Stimulated activated CD8-positive, alpha-beta memory T cell treated with anti-CD3 and anti-CD28 coated beads, Interleukin-4, amount 100 ng/mL, for 48 hours (primary cell): ENCODE results near the gene XYLT1.

Source experiments
- DNase-seq: peaks from one replicate; pipeline ENCODE4 v3.0.0-alpha.2; 2020

Gene XYLT1

DNA sequence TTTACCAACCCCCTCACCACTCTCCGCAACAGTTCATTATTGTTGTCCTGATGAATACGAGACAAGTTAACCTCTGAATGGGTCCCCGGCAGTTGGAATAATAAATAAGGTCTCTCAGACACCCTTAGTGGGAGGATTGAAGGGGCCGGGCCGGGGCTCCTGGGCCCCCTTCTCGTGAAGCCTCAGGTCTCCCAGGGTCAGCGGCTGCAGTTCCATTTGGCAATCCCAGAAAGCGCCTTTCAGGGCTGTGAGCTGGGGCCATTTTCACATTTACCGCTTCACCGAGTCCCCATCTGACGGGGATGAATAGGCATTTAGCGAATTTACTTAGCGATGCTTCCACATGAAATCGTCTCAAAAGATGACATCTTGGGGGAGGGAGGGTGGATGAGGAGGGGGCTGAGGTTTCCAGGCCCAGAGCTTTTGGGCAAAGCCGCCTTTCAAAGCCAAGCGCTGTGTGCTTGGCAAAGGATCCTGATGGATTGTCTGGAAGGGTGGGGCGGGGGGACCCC is 309.8 kb downstream of the XYLT1 start:
- no peak for DNase-seq

DNA sequence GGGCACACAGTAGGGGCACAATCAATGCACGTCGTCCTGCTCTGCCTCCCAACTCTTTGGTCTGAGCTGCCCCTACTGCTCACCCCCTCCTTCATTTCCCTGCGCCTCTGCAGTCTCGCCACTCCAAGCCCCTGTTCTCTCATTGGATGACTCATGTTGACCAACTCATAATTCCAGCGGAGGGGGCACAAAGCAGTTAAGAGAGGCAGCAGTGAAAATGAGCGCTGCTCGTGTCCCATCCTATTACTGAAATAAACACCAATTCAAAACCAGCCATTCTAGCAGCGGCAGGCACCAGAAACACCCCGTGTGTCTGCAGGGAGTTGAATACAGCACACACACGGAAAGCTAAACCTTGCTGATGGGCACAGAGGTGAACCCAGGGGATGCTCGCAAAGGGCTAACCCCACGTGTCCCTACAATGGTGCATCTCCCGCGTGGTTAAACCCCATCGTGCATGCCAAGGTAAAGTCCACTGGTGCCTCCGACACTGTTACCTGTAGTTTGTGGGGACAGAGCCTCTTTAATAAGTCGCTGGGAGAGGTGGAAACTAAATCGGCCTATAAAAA is 310.4 kb downstream of the XYLT1 start:
- DNase-seq, result no peak

DNA sequence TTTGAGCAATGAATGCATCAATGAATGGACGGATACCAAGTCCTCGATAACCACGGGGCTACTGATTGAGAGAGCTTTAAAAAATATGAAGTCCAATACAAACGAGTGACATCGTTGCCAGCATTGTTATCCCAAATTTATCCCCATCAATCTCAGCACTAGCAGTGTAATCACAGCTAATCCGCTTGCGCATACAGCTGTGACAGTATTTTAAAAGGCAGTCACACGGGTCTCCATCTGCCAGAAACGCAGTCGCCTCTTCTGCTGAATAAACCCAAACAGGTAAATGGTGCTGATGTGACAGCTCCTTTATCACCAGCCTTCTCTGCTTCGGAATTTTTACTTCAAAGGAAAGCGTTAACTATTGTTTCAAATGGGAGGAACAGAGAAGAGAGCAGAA is 311.1 kb downstream of the XYLT1 start:
- DNase-seq, result no peak

DNA sequence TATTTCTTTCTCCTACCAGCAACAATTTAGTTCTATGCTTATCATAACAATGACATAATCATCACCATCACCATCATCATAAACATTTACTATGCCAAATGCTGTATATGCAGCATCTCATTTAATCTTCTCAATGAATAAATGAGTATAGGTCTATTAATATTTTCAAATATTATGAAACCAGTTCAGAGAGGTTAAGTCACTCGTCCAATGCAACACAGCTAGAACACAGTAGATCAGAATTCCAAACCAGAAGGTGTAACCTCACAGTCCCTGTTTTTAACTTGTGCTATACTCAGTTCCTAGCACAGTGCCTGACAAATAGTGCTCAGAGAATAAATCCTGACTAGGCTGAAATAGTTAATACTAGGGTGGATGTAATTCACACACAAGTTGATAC is 314.8 kb downstream of the XYLT1 start:
- DNase-seq, result no peak

DNA sequence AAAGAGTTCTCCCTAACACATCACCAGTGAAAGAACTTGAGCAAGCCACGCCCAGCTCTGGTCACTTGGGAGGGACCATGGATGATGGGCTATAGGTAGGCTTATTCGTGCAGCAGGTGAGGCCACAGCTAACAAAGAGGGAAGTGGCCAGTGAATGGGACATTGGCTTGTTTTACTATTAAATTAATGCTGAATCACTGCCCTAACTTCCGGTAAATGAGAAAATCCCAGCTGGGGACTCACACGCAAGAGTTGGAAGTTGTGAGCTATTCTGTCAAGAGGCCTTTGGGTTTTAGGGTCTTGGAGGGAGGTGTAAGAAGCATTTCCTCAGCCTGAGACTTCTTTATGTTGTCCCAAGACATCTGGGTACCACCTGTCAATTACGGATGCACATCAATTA is 315.3 kb downstream of the XYLT1 start:
- no peak for DNase-seq

DNA sequence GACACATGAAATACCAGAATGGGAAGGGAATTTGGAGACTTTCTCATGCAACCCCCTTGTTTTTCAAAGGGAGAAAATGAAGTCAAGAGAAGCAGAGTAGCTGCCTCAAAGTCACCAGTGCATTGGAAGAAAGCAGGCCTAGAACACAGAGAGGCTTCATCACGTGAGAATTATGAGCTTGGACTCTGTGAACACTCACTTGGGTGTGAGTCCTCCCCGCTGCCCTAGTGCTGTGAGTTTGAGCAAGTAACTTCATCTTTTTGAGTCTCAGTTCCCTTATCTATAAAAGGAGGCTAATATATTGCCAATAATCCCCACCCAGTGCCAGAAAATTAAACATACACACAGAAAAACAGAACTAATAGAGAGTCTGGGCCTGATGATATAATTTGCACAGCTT is 315.8 kb downstream of the XYLT1 start:
- no peak for DNase-seq

DNA sequence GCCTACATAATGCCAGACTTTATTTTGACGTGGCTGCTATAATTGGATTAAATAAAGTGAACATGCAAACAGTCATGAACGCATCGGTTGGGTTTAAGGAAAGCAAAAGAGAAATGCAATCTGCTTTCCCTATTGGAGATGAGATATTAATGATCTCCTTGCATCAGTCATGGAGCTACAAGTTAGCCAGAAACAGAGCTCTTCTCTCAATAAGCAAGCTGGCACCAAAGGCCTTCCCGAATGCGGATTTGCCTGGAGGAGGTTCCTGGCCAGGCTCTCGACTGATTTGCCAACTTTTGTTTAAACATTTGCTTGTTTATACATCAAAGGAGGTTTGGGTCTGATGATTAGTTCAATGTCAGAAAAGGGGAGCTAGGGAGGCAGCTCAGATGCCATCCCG is 318.4 kb downstream of the XYLT1 start:
- DNase-seq, result no peak

DNA sequence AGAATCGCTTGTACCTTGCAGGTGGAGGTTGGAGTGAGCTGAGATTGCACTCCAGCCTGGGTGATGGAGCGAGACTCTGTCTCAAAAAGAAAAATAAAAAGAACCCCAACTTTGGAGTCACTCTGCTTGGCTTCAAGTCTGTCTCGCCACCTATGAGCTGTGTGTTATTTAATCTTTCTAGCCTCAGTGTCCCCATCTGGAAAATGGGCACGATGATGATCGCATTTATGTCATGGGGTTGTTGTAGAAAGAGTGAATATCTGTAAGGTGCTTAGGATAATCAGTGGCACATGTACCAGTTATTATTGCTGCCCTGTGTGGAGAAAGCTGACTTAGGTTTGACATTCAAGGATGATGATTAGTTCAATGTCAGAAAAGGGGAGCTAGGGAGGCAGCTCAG is 319.4 kb downstream of the XYLT1 start:
- no peak for DNase-seq

DNA sequence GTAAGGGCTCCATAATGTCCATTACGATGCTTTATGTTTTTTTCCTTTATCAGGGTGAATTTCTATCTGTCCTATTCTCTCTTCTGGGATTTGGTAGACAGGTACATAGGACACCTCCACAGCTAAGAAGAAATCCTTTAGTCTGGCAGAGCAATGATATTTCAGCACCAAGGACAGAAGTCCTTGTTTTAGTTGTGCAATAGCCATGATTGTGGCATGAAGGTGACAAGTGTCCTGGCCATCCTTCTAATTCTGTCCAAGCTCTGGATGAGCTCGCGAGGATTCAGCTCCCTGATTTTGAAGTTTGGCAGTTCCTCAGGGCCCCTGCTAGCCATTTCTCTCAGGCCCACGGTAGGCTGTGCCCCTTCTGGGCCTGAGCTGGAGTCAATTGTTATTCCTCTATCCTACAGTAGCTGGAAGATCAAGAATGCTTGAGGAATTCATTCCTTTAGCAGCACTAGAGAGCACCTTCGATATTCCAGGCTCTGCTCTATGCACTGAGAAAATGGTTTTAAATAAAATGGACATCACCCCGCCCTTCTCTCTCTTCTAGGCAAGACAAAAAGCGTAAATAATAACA is 320.8 kb downstream of the XYLT1 start:
- DNase-seq, result no peak

DNA sequence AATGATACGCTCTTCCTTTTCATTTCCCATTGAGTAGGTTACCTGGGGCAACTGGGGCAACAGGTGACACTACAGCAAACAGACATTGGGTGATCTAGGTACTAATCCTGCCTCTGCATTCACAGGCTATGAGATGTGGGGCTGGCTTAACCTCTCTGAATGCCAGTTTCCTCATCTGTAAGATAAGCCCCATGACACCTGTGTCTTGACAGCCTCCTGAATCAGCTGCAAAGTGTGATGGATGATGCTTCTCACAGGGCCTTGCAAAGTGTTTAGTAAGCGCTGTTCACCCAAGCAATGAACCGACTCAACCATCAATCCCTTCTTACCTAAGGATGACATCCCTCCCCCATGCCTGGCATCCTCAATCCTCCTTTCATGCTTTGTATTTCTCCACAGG is 322.8 kb downstream of the XYLT1 start:
- no peak for DNase-seq

DNA sequence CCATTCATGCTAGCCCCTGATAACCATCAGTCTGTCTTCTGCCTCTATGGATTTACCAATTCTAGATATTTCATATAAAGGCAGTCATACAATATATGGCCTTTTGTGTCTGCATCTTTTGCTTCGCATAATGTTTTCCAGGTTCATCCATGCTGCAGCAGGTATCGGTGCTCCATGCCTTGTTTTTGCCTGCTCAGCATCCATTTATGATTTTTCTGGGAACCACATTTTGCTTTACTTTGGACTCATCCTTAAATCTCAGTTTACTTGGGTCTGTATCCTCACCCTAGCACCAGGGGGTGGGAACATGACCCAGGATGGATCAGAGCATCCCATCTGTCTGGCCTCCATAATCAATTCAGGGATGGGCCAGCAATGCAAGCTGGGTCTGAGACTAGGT is 325.7 kb downstream of the XYLT1 start:
- no peak for DNase-seq

DNA sequence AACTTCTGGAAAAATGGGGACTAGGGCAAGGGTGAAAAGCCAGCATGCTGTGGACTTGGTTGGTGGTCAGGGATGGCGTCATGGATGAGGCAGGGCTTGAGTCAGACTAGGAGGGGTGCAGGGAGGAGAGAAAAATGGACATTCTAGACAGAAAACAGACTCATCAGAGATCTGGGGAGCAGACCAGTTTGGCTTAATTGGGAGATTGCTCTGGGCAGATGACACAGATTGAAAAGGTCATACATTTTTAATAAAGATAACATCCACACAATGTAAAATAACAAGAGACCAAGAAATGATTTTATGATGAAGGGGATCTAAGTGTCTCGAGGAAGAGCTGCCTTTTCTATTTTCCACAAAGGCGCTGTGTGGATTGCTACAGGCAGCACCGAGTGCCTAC is 326.3 kb downstream of the XYLT1 start:
- DNase-seq, result no peak

DNA sequence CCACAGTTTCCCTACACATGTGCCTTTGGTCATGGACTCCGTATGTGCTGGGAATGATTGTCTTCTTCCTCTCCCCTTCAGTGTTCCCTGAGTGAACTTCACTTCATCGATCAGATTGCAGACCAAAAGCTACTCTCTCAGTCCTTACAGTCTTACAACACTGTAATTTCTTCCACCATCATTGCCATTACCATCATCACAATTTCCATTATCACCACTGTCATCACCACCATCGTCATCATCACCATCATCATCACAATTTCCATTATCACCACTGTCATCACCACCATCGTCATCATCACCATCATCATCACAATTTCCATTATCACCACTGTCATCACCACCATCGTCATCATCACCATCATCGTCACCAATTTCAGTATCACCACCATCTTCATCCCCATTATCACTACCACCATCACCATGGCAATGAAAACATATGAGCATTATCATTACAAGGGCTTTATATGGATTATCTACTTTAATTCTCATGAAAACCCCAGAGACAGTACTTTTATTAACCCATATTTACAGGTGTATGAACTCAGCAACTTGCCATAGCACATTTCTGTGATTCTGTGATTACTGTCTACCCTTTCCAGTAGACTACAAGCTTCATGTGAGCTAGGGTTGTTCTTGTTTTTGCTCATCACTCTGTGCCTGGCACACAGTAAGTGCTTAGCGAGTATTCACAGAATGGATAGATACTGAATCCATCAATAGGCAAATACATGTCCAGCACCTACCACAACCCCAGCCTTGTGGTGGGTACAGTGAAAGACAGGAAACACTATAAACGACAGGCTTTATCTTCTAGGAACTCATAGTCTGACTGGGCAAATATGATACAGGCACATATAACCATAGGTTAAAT is 327.0 kb downstream of the XYLT1 start:
- DNase-seq, result no peak

DNA sequence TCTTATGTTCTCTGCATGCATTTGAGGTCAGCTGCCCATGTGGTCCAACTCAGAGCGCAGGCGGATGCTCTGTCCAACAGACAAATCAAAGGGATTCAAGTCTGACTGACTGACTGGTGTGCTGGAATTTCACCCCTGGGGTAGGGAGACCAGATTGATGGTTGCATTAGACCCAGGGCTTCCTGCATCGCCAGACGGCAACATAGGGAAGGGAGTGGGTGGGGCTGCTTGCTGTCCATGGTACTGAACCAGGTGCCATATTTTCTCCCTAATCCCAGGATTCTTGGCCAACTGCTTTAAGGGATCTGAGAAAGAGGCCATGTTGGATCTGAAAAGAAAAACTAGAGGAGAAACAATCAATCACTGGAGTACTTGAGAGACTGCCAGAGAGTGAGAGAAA is 332.0 kb downstream of the XYLT1 start:
- no peak for DNase-seq

DNA sequence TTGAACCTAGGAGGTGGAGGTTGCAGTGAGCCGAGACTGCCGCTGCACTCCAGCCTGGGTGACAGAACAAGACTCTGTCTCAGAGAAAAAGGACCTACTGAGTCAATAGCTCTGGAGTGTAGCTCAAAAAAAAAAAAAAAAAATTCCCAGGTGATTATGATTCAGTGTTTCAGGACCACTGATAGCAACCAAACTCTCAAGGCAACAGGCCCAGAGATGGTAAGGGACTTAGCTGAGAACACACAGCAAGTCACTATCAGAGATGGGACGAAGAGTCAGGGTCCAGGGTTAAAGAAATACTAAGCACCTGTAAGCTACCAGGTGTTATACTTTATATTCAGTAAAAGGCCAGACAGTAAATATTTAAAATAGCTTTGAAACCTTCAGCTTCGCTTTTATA is 335.3 kb downstream of the XYLT1 start:
- DNase-seq, result no peak

DNA sequence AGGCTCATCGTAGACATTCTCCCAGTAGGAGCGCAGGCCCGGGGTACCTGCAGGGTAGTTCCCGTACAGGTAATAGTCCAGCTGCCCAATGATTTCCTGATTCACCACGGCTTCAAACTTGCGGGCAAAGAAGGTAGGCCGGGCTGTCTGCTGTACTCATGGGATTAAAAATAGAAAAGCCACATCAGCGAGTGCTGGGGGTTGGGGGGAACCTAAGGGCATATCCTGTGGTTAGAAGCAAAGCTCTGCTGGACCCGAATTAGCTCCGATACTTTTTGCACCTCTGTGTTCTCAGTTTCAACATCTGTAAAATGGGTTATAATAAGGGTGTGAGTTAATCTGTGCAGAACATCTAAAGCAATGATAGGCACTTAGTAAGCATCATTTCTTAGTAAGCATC is 336.2 kb downstream of the XYLT1 start:
- DNase-seq, result no peak

DNA sequence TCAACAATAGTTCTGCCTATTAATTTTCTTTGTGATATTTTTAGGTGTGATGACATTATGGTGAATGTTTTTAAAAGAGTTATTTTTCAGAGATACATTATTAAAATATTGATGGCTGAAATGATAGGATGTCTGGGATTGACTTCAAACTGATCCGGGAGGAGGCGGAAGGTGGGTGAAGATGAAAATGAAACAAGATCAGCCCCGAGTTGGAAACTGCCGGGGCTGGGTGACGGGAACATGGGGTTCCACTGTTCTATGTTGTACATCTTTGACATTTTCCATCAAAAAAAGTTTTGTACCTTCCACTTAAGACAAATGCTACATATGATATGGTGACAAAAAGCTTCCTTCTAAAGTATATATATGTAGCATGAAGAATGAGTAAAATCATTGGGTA is 336.9 kb downstream of the XYLT1 start:
- no peak for DNase-seq

DNA sequence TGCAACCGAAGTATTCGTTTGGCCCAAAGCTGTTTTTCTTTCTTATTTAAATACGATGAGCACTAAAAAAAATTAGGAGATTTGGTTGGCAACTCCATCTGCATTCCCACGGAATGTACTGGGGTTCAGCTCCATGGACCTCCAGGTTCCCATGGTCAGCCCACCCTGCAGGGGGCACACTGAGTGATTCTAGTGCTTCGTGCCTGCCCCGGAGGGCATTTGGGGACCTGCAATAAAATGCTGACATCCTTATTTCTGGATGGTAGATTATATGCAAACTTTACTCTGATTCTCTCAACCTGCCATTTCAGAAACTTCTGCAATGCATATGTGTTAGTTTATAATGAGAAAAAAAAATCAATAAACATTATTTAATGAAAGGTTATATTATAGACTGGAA is 339.4 kb downstream of the XYLT1 start:
- DNase-seq, result no peak

DNA sequence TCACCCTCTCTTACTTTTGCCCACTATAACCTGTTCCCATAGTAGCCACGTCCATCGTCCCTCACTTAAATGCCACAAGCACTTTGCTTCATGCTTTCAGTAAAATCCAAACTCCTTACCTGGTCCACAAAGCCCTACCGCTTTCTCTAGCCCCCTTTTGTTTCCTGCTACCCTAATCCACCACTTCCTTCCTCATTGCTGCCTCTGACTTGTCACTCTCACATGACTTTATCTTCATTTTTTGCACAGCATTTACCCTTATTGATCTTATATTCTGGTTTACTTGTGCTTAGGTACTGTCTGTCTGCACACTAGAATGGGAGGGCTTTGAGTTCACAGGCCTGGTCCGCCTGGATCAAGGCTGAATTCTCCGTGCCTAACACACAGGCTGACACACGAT is 340.0 kb downstream of the XYLT1 start:
- no peak for DNase-seq

DNA sequence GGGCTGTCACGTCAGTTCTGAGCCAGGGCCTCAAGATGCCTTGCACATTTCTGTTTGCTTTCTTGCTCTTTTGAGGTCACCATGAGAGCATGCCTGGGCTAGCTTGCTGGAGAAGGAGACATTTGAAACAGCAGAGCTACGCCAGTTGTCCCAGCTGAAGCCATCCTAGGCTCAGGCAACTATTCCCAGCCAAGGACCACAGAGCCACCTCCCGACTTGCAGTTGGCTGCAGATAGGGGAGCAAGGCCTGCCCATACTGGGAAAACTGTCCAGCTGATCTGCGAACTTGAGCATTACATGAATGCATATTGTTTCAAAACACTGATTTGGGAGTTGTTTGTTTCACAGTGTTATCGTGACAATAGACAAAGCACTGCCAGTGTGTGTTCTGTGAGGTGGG is 340.8 kb downstream of the XYLT1 start:
- DNase-seq, result no peak

DNA sequence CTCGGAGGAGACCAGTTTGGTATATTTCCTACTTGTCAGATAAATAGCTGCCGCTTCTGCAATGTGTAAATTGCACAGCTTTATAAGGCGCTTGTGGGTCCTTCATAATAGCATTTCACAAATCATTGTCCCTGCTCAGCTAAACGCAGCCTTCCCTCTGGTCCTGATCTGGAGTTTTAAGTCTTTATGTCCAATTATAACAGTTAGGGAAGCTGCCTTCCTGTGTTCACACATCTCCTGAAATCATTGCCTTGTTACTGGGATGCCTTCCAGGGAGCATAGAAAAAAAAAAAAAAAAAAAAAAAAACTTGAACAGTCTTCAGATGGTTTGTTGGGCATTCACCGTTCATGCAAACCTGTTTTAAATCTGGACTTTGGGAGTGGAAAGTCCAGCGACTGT is 342.0 kb downstream of the XYLT1 start:
- DNase-seq, result no peak

DNA sequence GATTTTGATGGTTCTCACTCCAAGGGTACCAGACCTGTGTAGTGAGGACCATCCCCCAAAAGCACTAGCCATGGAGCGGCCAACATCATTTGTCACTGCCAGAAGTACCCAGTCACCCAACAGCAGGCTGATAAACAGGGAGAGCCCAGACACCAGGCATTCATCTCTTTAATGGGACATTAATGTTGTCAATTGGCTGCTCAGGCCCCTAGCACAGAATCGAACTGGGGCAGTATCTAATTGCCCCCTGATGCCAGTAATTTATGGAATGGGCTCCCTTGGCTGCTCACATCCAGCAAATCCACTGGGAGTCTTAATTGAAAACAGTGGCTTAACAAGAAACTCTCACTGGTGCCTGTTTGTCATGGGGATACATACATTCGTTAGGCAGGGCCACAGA is 344.6 kb downstream of the XYLT1 start:
- DNase-seq, result no peak

DNA sequence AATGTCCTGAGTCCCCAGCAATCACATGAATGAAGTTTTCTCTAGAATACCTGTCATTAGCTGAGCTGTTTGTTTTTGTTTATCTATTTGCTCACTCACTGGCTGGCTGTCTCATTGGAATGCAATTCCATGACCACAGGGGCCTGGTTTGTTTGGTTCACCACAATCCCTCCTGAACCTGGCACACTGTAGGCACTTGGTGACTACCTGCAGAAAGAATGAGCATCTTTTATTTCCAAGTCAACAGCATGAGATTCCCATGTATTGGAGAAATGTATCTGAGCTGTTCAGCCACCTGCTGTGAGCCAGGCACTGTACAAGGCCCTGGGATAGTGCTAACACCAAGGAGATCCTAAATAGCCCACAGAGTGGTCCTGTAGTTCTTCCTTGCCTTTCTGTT is 345.1 kb downstream of the XYLT1 start:
- DNase-seq, result no peak

DNA sequence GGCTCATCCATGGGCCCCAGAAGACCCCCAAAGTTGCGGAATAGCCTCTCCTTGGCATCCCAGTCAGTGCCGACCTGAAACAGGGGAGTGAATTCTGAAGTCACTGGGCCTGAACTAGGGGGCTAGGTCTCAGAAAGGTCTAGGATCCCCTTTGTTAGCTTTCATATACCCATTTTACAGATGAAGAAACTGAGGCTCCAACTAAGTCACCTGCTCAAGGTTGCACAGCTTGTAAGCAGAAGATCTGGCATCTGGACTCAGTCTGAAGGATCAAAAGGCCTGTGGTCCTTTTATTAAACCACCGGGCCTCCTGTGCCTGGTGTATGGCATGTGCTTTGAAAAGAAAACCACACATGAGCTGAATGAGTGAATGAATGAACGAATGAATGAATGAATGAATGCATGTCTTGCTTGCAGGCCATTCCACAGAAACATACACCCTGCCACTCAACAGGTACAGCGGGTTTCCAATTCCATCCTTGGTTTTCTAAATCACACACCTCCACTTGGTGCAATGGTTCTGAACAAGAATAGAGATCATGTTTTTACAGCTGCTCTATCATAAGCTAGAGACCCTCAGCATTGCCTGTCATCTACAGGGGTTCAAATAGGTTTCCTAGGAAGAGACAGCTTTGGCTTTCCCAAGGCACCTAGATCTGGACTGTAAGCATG is 352.7 kb downstream of the XYLT1 start:
- DNase-seq, result no peak
